ENCODE results near the gene LARP6. TPM values are rescaled to one million over a fixed set of nuclear protein-coding genes. Genes with fewer than 3 reads are reported as not detected.

Gene LARP6
- total RNA-seq, 1 experiment from 2014 or later = 31.2 TPM

DNA sequence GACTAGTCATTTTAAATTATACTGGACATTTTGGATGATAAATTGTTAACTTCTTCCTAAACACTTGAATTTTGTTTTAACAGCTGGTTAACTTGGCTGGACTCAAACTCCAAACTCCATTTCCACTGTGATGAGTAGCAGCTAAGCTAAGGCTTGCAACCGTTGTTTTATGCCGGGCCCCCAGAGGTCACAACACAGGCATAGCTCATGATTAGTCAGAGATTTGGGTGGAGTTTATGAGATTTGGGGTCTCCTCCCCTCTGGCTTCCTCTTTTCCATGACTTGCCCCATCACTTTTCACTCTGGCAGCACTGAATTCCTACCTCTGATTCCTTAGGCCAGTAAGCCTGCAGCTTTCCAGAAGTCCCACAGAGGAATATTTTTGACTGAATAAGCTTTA lies 25.4 kb upstream of the LARP6 start:
- ChIA-PET POLR2A (ENCODE audit: unreplicated experiment) (no interaction called here), CTCF (no interaction called here)
- BruUV-seq (replicated peaks) = no TSS peak
- no peaks in the 10 kb centered on the region for H3K4me1 ChIP-seq (replicated peaks; ENCODE audit: insufficient read depth)
- H4K20me1 ChIP-seq (ENCODE audit: insufficient read depth) = no peaks in the 10 kb centered on the region
- DNase-seq = no peak
- TF ChIP-seq, protein P1, sequence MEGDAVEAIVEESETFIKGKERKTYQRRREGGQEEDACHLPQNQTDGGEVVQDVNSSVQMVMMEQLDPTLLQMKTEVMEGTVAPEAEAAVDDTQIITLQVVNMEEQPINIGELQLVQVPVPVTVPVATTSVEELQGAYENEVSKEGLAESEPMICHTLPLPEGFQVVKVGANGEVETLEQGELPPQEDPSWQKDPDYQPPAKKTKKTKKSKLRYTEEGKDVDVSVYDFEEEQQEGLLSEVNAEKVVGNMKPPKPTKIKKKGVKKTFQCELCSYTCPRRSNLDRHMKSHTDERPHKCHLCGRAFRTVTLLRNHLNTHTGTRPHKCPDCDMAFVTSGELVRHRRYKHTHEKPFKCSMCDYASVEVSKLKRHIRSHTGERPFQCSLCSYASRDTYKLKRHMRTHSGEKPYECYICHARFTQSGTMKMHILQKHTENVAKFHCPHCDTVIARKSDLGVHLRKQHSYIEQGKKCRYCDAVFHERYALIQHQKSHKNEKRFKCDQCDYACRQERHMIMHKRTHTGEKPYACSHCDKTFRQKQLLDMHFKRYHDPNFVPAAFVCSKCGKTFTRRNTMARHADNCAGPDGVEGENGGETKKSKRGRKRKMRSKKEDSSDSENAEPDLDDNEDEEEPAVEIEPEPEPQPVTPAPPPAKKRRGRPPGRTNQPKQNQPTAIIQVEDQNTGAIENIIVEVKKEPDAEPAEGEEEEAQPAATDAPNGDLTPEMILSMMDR (conservative IDR thresholded peaks at IDR 0.05) = no peak
- no peak for TF ChIP-seq EZH2 (IDR thresholded peaks at IDR 0.05; ENCODE audit: low read depth)
- H3K9me3 ChIP-seq (ENCODE audit: insufficient read depth, low read depth) = no peaks in the 10 kb centered on the region
- no peak overlapping the region for H3K4me2 ChIP-seq
- H3K79me2 ChIP-seq (ENCODE audit: low read depth) = no peaks in the 10 kb centered on the region
- H3K9me2 ChIP-seq (ENCODE audit: insufficient read depth) = no peaks in the 10 kb centered on the region
- intact Hi-C loops (cut with micrococcal nuclease; ENCODE audit: unreplicated experiment) = loop anchor here (10.0 kb wide), 1 partner anchor 55 kb away; no protein-coding TSS in a partner anchor
- H3K36me3 ChIP-seq (ENCODE audit: low read depth) = no peaks in the 10 kb centered on the region
- H2AFZ ChIP-seq = no peak overlapping the region
- no peaks in the 10 kb centered on the region; the same call in 1 of the 2 replicates for H3F3A ChIP-seq (ENCODE audit: insufficient read depth, low read depth)
- no peak overlapping the region for H3K27ac ChIP-seq
- no peak overlapping the region for H3K4me3 ChIP-seq
- H3K27me3 ChIP-seq (ENCODE audit: insufficient read depth, low read depth) = no peaks in the 10 kb centered on the region

DNA sequence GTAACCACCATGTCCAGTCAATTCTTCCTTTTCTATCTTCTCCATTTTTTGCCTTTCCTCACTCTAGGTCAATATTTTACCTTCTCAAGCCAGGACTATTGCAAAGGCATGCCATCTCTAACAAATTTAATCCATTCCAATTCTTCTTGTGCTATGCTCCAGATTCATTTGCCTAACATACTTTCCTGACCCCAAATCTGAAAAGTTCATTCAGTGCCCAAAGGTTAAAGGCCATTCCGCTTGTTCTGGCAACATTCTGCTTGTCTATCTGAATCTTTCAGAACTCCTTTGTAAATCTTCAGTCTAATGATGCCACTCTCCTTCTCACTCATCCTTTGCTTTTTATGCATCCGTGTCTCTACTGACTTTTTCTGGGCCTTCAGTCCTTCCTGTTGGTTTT lies 22.7 kb upstream of the LARP6 start:
- intact Hi-C loops (cut with micrococcal nuclease; ENCODE audit: unreplicated experiment) = loop anchor here (10.0 kb wide), 1 partner anchor 52 kb away; no protein-coding TSS in a partner anchor
- BruUV-seq (replicated peaks) = no TSS peak
- Histone ChIP-seq H3K27me3 (ENCODE audit: insufficient read depth, low read depth) (no peaks in the 10 kb centered on the region), H3K9me3 (ENCODE audit: insufficient read depth, low read depth) (no peaks in the 10 kb centered on the region), H3K79me2 (ENCODE audit: low read depth) (no peaks in the 10 kb centered on the region), H3K4me1 (replicated peaks; ENCODE audit: insufficient read depth) (no peaks in the 10 kb centered on the region), H3K27ac (no peak overlapping the region), H3K9me2 (ENCODE audit: insufficient read depth) (no peaks in the 10 kb centered on the region), H3F3A (ENCODE audit: insufficient read depth, low read depth) (no peaks in the 10 kb centered on the region; the same call in 1 of the 2 replicates), H3K4me3 (no peak overlapping the region), H3K36me3 (ENCODE audit: low read depth) (no peaks in the 10 kb centered on the region), H3K4me2 (no peak overlapping the region), H2AFZ (no peak overlapping the region), H4K20me1 (ENCODE audit: insufficient read depth) (no peaks in the 10 kb centered on the region)
- ChIA-PET POLR2A (ENCODE audit: unreplicated experiment) (no interaction called here), CTCF (no interaction called here)
- no peak for TF ChIP-seq EZH2 (IDR thresholded peaks at IDR 0.05; ENCODE audit: low read depth)
- TF ChIP-seq, protein P1 (conservative IDR thresholded peaks at IDR 0.05) = no peak
- no peak for DNase-seq

DNA sequence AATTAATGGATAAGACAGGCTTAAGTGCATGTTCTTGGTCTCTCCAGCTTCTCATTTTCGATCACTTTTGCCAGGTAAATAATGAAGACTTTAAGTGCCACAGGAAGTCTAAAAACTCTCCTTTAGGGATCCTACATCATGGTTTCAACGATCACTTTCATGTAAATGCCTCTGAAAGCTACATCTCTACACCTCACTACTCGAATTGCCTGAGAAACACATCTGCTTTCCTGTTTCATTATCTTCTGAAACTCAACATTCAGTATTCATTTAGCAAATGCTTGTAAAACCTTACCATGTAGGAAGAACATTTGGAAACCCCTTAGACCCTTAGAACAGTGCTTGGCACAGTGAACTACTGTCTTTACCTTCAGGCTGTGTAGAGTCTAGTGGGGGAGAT lies 22.1 kb upstream of the LARP6 start:
- CTCF ChIA-PET = no interaction called here
- Histone ChIP-seq H2AFZ (no peak overlapping the region), H3K79me2 (ENCODE audit: low read depth) (no peaks in the 10 kb centered on the region), H4K20me1 (ENCODE audit: insufficient read depth) (no peaks in the 10 kb centered on the region), H3K27me3 (ENCODE audit: insufficient read depth, low read depth) (no peaks in the 10 kb centered on the region), H3K9me2 (ENCODE audit: insufficient read depth) (no peaks in the 10 kb centered on the region), H3K4me1 (replicated peaks; ENCODE audit: insufficient read depth) (no peaks in the 10 kb centered on the region), H3K9me3 (ENCODE audit: insufficient read depth, low read depth) (no peaks in the 10 kb centered on the region), H3K4me2 (no peak overlapping the region), H3K4me3 (no peak overlapping the region), H3K36me3 (ENCODE audit: low read depth) (no peaks in the 10 kb centered on the region), H3F3A (ENCODE audit: insufficient read depth, low read depth) (no peaks in the 10 kb centered on the region; the same call in 1 of the 2 replicates), H3K27ac (no peak overlapping the region)
- intact Hi-C loops (cut with micrococcal nuclease; ENCODE audit: unreplicated experiment) = loop anchor here (10.0 kb wide), 1 partner anchor 51 kb away; no protein-coding TSS in a partner anchor
- TF ChIP-seq EZH2 (IDR thresholded peaks at IDR 0.05; ENCODE audit: low read depth) = no peak
- TF ChIP-seq, protein P1 (conservative IDR thresholded peaks at IDR 0.05) = no peak
- POLR2A ChIA-PET (ENCODE audit: unreplicated experiment) = no interaction called here
- no TSS peak for BruUV-seq (replicated peaks)
- no peak for DNase-seq

Measured in PC-9 (cell line).